Stimulated activated CD8-positive, alpha-beta memory T cell treated with anti-CD3 and anti-CD28 coated beads, Interleukin-4, amount 100 ng/mL, for 4 hours (primary cell): ENCODE results near the gene FBXO5.
"Not testable (repeated sequence)": the region's sequence is repeated elsewhere in the genome, so short reads cannot be mapped to it uniquely, and the experiment has no call there.

Experiments
- DNase-seq, 2 donors: peaks; one replicate each; pipeline ENCODE4 v3.0.0-alpha.2; 2020; ENCODE audit warnings: low read depth in 2 of 2, low spot score in 1 of 2

FBXO5 gene

GRCh38 chr6:152982904-152983636 lies at the start of gene FBXO5:
FBXO5 (minus strand) TSS chr6:152983041; CDS start chr6:152982959, 82 bp downstream.
- peak; percentile 92 to 97 for DNase-seq

- no peak for DNase-seq
Observed at GRCh38 chr6:153032255-153032882, 49.5 kb upstream of the FBXO5 start.

- DNase-seq = no peak
Observed at GRCh38 chr6:153031335-153031955, 48.6 kb upstream of the FBXO5 start.

- no peak for DNase-seq
Observed at GRCh38 chr6:153028963-153029362, 46.1 kb upstream of the FBXO5 start.

- no peak for DNase-seq
Observed at GRCh38 chr6:153028286-153028685, 45.4 kb upstream of the FBXO5 start.

GRCh38 chr6:153027480-153027879 lies 44.6 kb upstream of the FBXO5 start:
- DNase-seq = no peak

GRCh38 chr6:153024709-153025017 lies 41.8 kb upstream of the FBXO5 start:
- DNase-seq = no peak

GRCh38 chr6:153023977-153024708 lies 41.3 kb upstream of the FBXO5 start:
- DNase-seq = no peak

- DNase-seq = no peak
Observed at GRCh38 chr6:153018355-153018754, 35.5 kb upstream of the FBXO5 start.

GRCh38 chr6:153016846-153017245 lies 34.0 kb upstream of the FBXO5 start:
- DNase-seq = no peak

- no peak for DNase-seq
Observed at GRCh38 chr6:153015094-153015640, 32.3 kb upstream of the FBXO5 start.

- DNase-seq = no peak
Observed at GRCh38 chr6:153013438-153013837, 30.6 kb upstream of the FBXO5 start.

GRCh38 chr6:153012856-153013255 lies 30.0 kb upstream of the FBXO5 start:
- DNase-seq = no peak

- DNase-seq = no peak
Observed at GRCh38 chr6:153003366-153003690, 20.5 kb upstream of the FBXO5 start.

GRCh38 chr6:153002613-153003365 lies 19.9 kb upstream of the FBXO5 start, which contains the start of gene MTRF1L:
MTRF1L (minus strand) TSS chr6:153002709; CDS start chr6:153002685, 24 bp downstream.
- peak; percentile 61 to 75 for DNase-seq

- no peak for DNase-seq
Observed at GRCh38 chr6:153001767-153002612, 19.1 kb upstream of the FBXO5 start.

GRCh38 chr6:153000790-153001189 lies 17.9 kb upstream of the FBXO5 start:
- DNase-seq = not testable (repeated sequence)

- DNase-seq = no peak
Observed at GRCh38 chr6:153000243-153000642, 17.4 kb upstream of the FBXO5 start.

GRCh38 chr6:152999538-152999937 lies 16.7 kb upstream of the FBXO5 start:
- DNase-seq = not testable (repeated sequence)

- DNase-seq = no peak
Observed at GRCh38 chr6:152993847-152994246, 11.0 kb upstream of the FBXO5 start.
